Stimulated activated CD4-positive, alpha-beta T cell treated with anti-CD3 and anti-CD28 coated beads, Interleukin-1b, Interleukin-23, amount 100 ng/mL, for 48 hours (primary cell): ENCODE results near the gene RIMBP2.

Experiments
- DNase-seq: peaks from one replicate; pipeline ENCODE4 v3.0.0-alpha.2; 2020

The RIMBP2 gene

DNA sequence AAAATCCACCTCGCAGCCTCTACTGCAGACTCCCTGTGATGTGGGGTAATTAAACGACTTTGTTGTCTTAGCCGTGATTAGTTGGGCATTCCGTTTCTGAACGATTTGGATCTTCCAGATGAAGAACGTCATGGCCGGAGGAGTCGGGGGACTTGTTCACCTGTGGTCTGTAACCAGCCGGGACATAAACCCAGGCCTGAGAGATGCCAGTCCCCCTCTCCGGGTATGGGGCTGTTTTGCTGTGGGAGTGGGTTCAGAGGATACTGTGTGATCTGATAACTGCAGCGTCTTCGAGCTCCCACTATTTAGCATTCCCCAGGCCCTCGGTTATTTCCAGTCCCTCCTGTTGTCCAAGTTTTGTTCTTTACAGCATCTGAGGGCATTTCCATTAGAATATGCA lies 282.3 kb downstream of the RIMBP2 start:
- DNase-seq = no peak

DNA sequence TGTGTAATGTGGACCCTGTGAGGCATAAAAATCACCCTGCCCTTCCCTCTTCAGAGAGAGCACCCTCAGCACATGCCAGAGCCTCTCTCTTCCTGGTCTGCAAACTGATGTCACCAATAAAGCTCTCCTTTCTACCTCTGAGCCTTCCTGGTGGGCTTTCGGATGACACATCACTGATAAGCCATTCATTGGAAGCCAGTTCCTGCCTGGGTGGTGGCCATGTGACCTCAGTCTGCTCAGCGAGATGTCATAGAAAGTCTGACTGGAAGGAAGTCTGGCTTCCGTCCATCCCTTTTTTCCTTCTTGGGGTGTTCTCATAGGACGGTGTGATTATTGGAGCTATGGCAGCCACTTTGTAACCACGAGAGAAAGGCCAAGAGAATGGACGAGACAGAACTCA lies 282.7 kb downstream of the RIMBP2 start:
- DNase-seq = no peak

DNA sequence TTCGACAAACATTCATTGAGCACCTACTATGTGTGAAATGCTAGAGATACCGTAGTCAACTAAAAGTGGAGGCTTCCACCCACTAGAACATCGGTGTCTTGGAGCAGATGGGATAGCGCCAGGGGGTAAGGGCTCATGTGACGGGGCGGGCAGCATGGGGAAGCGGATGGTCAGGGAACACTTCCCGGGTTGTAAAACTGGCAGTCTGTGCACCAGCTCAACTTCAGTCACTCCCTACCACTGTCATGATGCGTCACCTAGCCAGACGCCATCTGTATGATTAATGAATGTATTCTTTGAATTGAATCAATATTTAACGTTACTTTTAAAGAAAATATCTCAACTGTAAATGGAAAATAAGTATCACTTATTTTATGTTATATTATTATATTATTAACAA lies 284.9 kb downstream of the RIMBP2 start:
- no peak for DNase-seq

DNA sequence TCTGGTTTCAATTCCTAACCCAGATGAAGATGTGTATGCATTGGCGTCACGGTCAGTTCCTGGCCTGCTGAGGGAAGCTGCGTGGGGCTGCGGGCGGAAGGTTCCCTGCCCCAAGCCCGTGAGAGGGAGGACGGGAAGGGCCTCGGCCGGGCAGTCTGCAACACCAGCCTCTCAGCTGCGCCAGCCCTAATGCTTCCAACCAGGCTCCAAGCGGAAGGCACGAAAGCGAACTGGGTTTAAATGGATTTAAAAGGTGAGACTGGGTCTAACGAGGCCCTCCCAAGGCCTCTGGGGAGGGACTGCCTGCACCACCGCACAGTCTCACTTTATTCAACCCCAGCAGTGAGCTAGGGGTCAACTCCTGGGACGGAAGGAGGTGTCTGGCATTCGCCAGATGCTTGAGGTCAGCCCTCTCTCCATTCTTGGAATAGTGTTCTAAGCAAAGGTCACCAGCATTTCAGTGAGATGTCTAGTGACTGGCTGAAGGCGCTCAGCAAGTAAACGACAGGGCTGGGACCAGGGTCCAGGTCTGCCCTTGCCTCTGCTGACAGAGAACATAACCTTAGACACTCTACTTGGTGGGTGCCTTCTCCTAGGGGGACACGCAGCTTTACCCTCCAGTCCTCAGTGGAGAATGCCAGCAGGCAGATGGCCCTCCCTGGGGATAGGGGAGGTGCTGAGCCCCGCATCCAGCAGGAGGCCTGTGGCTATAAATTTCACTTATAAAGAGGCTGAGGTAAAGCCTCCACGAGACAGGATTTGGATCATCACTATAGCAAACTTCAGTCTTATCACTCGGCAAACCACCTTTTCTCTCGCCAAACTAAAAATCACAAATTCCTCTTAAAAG lies 286.2 kb downstream of the RIMBP2 start:
- no peak for DNase-seq

DNA sequence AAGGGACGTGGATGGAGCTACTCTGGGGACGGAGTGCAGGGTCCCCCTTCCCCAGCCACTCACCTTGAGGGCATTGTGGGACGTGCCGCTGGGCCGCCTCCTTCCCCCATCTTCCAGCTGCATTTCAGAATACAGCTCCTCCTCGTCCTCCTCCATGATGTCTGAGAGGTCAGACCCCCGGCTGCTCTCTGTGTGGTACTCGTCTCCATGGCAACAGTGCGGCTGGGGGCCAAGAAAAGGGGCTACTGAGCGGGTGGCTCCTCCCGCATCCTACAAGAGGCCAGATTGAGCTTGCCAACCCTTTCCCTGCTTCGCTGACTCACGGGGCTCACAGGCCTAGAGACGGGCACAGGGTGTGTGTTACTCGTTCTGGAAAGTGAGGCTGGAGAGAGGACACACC lies 288.0 kb downstream of the RIMBP2 start:
- DNase-seq = no peak

DNA sequence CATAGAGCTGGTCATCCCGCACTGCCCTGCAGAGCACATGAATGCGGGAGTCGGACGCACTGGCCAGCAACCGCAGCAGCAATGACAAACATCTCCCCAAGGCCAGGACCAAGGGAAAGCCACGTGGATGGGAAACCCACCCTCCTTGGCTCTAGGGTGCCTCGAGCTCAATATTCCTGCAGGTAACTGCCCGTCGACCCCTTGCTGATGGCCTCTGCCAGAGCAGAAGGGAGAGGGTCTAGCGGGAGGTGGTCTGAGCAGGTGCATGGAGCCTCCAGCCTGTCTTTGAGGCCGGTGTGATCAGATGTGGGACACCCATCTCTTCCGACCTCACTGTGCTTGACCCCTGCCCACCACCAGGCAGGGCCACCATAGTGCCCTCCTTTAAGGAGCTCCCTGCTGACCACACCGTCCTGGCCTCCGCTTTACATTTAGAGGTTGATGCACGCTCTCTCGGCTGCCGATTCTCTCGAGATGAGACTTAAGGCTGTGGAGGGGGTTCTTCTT lies 288.7 kb downstream of the RIMBP2 start:
- no peak for DNase-seq

DNA sequence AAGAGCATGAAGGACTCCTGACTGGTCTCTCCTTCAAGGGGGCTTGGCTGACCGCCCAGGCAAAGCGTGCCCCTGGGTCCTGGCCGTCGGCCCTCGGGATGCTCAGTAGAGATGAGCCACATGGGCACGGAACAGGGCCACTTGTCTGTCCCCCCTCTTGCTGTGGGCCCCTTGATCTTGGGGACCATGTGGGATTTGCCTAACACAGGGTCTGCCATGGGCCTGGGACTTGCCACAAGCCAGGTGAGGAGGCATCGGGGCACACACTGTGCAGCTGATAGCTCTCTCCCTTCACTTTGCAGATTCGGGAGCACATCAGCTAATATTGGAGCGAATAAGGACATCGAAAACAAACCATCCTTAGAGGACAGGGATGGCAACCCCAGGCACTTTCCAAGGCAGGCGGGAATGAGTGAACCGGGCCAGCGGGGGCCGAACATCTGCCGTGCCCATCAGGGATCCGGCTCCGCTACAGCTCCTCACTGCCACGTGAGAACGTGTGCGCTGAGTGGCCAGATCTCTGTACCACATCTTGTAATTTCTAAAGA lies 290.3 kb downstream of the RIMBP2 start:
- DNase-seq = no peak

DNA sequence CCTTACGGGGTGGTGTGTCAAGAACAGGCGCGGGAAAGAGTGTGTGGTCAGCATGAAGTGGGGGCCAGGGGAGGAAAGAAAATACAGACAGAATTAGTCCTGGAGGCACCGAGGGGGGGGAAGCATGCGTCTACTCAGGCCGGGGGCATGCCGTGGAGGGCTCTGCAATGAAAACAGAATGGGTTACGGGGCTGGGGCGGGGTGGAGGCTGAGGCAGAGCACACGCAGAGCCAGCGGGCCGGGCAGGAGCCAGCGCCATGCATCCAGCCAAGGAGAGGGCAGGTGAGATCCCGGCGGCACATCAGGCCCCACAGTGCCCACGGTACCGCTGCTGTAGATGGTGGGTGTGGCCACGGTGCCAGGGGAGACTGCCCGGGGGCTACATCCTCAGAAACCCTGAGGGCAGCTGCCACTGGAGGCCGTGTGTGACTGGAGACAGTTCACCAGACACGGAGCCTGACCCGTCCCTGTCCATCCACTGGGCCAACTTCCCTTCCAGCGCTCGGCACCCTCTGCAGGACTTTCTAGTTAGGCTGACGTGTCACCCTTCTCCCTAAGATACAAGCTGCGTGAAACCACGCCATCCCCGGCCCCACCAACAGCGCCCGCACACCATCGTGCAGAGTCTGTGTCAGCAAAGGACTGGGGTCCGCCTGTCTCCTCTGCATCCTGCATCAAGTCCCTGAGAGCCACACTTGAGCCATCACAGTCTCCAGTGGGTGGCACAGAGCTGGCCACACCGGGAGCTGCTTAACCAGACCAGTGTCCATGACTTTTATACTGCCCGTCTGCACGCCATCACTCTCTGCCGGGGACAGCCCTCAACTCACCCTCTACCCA lies 291.0 kb downstream of the RIMBP2 start:
- no peak for DNase-seq

DNA sequence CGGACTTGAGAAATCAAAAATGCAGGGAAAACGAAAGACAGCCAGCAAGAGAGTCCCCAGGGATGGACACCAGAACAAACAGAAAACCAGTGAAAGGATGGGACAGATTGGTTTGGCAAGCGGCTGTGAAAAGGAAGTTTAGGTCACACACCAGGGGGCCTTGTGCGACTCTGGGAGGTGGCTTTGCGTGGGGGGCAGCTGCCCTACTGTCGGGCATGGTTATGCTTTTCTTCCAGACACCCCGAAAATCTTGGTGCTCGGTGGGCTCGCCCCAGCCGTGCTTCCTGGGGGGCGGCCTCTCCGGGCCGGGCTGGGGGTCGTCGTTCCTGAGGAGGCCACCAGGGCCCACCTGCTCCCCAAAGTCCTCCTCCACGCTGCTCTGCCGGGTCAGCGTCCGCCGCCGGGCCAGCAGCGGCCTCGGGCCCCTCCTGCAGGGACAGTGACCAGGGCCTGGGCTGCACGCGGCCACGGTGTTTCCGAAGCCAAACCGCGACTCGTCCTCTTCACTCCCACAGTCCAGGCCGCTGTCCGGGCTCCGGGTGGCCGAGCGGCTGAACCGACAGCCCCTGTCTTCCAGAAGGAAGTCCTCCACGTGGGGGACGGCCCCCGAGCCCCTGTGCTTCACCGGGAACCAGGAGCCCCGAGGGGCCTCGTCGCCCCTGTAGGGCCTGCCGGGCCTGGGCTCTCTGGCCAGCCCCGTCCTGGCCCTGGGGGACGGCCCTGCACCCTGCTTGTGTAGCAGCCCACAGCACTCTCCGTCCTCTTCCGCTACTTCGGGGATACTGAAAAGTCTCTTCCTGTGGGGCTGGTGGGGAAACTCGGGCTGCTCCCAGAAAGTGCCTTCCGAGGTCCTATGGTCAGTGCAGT lies 291.9 kb downstream of the RIMBP2 start:
- DNase-seq = no peak

DNA sequence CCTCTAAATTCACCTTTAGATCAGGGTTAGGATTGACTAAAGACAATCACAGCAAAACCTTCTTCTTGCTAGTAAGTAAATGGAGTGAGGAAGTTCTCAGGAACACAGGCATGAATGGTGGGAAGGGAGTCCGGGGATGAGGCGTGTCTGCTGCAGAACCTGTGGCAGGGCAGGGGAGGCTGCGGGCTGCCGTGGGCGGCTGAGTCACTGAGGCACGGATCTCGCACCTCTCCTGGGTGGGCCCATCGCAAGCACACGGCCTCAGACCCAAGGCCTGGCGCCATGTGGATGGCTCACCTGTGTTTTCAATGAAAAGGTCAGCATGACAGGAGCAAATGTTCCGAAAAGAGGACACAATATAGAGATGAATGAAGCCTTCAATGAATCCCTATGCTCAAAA lies 293.0 kb downstream of the RIMBP2 start:
- DNase-seq = no peak

DNA sequence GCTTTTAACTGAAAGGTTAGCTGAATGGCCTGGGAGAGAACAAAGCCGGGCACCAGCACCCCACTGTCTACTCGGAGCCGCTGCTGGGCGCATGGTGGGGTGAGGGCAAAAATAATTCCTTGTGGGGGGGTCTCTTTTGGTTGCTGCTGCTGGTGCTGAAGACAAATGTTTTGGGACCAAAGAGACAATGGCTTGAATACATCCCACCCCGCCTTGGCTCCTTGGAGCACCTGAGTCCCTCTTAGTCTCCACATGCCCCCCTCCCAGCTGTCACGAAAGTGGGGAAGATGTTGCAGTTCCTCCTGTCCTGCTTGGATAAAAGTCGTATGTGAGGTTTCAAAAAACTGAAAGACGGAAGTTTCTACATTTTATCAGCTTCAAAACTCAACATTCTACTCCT lies 293.4 kb downstream of the RIMBP2 start:
- DNase-seq = no peak

DNA sequence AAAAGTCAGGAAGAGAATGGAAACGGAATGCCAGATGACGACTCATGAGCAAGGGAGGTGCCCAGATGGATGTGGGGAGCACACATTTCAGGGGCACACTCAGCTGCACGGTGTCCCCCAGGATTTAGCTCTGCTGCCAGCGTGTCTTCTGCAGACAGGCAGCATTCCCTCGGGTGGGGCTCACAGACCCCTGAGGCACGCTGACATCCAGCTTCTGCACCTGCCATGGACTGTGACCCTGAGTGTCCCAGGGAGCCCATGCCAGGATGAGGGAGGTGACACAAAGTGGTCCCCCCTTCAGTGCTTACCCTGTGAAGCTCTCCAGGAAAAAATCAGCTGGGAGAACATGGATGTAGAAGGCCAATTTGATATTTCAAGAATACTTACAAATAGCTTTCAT lies 294.2 kb downstream of the RIMBP2 start:
- no peak for DNase-seq

DNA sequence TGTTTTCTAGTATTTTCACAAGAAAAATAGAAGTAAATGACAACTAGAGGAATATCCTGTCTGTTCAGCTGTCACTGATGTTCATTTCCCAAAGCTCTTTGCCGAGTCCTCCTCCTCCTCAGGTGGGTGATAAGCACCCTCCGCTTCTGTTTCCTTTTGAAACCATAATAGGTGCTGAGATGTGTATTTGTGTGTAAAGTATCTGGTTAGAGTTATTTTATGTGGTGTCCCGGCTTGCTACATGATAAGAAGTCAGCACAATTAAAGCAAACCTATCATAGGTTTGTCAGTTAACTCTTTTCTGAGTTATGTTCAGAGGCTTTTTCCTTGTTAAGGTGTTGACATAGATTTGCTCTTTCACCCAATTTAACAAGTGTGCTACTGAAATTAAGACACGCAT lies 296.0 kb downstream of the RIMBP2 start:
- no peak for DNase-seq

DNA sequence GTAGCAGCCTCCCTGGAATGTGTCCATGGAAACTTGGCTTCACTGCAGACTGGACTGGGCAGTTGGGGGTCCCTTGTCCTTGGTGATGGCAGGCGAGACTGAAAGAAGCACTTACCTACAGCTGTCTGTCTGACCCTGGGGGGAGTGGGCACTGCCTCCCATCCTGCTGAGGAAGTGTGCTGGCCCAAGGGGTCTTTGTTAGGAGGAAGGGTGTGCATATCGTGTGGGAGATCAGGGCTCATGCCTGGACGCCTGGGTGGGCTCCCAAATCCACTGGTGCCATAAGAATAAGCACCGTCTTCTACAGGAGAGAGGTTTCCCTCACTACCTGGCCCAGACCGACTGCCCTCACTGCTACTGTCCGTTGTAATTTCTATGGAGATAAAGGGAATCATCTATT lies 297.0 kb downstream of the RIMBP2 start:
- DNase-seq = no peak

DNA sequence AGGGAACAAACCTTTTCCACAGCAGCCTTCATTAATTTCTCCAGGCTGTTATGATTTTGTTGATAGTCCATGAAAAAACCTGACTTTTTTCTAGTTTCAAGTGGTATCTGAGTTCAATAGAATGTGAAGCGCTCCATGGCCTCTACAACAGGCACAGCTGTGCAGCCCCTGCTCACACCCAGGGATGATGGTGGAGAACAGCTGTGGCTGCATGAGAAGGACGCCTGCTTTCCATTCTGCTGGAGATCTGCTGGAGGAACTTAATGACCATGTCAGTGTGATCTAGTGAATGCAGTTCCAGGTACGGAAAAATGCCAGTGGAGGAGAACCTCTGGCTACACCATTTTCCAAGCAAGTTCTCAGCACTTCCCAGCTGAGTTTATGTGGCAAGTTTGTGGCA lies 297.8 kb downstream of the RIMBP2 start:
- no peak for DNase-seq

DNA sequence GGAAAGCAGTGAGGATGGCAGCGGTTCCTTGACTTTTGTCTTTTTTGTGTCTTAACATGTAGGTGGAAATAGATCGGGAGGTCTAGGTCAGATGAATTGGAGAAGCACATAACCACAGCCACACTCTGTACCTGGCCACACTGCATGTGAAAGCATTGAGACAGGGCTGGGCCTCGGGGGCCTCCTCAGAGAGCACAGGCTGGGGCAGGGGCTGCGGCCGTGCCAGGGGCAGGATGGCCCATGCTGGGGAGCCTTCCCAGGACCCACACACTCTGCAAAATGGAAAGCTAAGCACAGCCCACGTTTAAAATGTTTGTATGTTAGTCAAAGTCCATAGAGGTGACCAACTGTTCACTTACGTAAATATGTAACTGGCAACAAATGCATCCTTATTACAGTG lies 301.7 kb downstream of the RIMBP2 start:
- no peak for DNase-seq

DNA sequence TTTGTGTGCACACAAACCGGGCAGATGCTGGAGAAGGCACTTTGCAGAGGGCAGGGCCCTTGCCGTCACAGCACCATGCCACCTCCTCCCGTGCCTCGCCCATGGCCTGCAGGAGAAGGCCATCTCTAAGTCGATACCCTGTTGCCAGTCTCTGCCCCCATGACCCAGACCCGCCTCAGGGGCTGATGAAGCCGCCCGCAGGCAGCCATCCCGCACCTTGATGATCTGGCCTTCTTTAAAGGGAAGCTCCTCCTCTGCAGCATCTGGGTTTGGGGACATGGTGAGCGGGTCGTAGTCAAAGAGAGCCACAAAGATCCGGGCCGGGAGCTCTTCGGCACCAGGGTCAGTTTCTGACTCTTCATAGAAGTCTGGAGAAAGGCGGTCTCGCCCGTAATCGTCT lies 302.2 kb downstream of the RIMBP2 start:
- DNase-seq = no peak

DNA sequence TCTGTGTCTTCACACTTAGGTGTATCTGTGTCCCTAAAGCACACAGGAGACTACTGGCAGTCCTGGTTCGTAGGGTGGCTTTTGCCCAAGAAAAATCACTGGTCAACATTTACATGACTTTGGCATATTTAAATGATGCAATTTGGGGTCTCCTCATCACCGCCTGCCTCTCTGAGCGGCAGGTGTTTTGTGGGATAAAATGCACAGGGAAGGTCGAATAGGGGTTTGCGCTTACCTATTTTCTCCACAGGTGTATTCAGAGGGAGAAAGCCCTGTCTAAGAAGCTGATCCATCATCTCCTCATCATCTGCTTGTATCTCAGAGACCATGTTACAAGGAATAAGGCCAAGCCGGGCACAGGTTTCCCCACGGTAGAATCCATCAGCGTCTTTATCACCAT lies 303.7 kb downstream of the RIMBP2 start:
- DNase-seq = no peak

DNA sequence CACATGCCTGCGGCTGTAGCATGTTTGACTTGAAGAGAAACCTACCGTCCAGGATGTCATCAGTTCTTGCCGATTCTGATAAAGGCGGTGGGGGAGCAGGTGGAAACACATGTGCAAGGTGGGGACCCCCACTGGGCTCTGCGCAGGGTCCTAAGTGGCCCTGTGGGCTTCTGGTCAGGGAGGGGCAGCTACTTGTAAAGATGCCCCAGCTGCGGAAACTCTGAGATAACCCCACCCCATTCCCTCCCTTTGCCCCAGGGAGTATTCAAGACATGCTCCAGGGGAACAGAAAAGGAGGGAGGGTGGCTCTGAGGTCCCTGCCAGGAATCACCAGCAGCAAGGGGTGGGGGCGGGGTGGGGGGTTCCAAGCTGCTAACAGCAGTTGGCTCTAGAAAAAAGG lies 310.8 kb downstream of the RIMBP2 start:
- no peak for DNase-seq

DNA sequence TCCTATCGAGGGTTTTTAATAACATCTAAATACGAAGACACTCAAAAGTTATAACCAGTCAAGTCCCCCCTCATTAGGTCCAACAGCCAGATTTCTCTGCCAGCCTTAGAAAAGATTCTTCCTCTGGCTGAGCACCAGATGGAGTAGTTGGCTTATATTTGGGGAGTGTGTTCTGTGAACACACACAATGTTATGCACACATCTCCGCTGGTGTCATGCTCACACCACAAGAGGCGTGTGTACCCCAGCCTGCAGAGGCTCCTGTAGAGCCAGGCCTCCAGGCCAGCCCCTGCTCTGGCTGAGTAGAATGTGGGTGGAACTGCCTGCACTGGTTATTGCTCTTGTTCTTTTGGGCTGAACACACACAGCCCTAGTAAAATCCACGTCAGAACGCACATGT lies 314.4 kb downstream of the RIMBP2 start:
- DNase-seq = no peak

DNA sequence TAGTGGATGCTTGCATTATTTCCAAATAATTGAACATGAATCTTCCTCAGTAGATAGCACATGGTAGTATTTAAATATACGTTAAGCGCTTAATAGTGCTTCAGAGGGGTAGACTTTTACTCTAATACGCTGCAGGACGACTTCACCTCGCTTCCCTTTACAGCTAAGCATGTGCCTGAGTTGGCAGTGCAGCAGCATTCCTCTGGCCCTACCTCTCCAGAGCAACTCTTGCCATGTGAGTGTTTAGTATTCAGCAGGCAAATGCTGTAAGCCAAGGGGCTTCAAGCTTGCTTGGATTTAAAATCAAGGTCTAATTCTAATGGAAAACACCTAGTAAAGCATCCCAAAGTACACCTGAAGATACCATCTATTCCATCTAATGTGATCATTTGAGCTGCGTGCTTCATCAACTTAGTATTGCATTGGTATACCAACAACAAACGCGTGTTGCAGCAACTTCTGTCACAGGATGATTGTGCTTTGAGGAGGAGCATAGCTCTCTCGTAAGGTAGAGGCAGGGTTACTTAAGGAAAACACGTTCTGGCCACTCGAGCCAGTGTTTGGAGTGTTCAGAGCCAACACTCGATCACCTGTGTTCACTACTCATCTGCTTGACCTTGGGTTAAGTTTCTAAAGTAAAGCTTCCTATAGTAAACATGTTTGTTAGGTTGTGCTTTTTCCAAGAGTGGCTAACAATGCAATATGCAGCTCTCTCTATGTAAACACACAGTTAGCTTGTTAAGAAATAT lies 317.8 kb downstream of the RIMBP2 start:
- DNase-seq = no peak

DNA sequence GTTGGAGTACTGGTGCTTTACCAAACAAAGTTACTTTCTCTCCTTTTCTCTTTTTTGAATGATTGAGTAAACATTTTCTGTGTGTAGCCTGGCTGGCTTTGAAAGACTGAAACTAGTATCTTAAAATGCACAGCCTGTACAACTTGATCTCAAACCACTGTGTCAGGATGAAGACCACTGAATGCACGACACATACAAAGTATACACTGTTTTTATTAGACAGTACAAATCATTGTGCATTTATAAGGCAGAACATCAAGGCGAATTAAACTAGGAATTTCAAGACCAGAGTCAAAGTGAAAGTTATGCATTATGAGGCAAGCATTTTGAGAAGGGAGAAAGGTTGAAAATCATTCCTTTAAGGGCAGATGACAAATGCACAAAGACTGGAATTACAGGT lies 319.4 kb downstream of the RIMBP2 start:
- no peak for DNase-seq
